SK-N-SH treated with all-trans-retinoic acid at 6 μM for 48 hours (cell line): ENCODE results near the gene PLIN5.

Source experiments
- ATAC-seq: fragments of 200-7000 bp; cut with Tn5 transposase; 3 replicates; pipeline ENCODE4 v1.9.1; 2020; ENCODE audit warnings: mild to moderate bottlenecking, moderate library complexity
- ARNTL ChIP-seq: fragments of 450-650 bp; formaldehyde crosslinking; IDR thresholded peaks from 2 replicates; pipeline ENCODE4 v1.5.0; 2020; ENCODE audit warnings: low read depth, mild to moderate bottlenecking, moderate library complexity, borderline replicate concordance
- BACH2 ChIP-seq: fragments of 250-450 bp; sonication (Bioruptor Pico); IDR thresholded peaks from 2 replicates; pipeline ENCODE4 v1.9.0; 2021; ENCODE audit warnings: mild to moderate bottlenecking, borderline replicate concordance
- CREB5 ChIP-seq: fragments of 250-450 bp; sonication (Bioruptor Pico); IDR thresholded peaks from 2 replicates; pipeline ENCODE4 v1.5.1; 2020; ENCODE audit warnings: low read depth, mild to moderate bottlenecking, moderate library complexity
- CSRNP3 ChIP-seq: fragments of 250-450 bp; sonication (Bioruptor Pico); IDR thresholded peaks from 2 replicates; pipeline ENCODE4 v1.5.1; 2021; ENCODE audit warnings: mild to moderate bottlenecking, moderate library complexity
- ESRRG ChIP-seq: fragments of 250-450 bp; sonication (Bioruptor Pico); IDR thresholded peaks from 2 replicates; pipeline ENCODE4 v1.6.1; 2021; ENCODE audit warnings: mild to moderate bottlenecking
- GLIS3 ChIP-seq: fragments of 250-450 bp; sonication (Bioruptor Pico); IDR thresholded peaks from 2 replicates; pipeline ENCODE4 v1.5.0; 2020; ENCODE audit warnings: mild to moderate bottlenecking, moderate library complexity
- ISL1 ChIP-seq: fragments of 250-450 bp; sonication (Bioruptor Pico); IDR thresholded peaks from 2 replicates; pipeline ENCODE4 v2.1.2; 2022; ENCODE audit warnings: mild to moderate bottlenecking, moderate library complexity
- OSR1 ChIP-seq: fragments of 250-450 bp; sonication (Bioruptor Pico); IDR thresholded peaks from 2 replicates; pipeline ENCODE4 v1.8.0; 2022; ENCODE audit warnings: moderate library complexity, mild to moderate bottlenecking, inconsistent platforms
- PATZ1 ChIP-seq: fragments of 250-450 bp; sonication (Bioruptor Pico); IDR thresholded peaks from 2 replicates; pipeline ENCODE4 v1.8.0; 2020; ENCODE audit warnings: mild to moderate bottlenecking, moderate library complexity, borderline replicate concordance
- POU6F1 ChIP-seq: fragments of 250-450 bp; sonication (Bioruptor Pico); IDR thresholded peaks from 2 replicates; pipeline ENCODE4 v1.8.0; 2021; ENCODE audit warnings: low read depth, mild to moderate bottlenecking, moderate library complexity, borderline replicate concordance
- PPARA ChIP-seq: fragments of 250-450 bp; sonication (Bioruptor Pico); IDR thresholded peaks from 2 replicates; pipeline ENCODE4 v1.5.0; 2020; ENCODE audit warnings: mild to moderate bottlenecking, borderline replicate concordance
- RARB ChIP-seq: fragments of 250-450 bp; sonication (Bioruptor Pico); IDR thresholded peaks from 2 replicates; pipeline ENCODE4 v1.8.0; 2021; ENCODE audit warnings: mild to moderate bottlenecking, moderate library complexity
- SNAI2 ChIP-seq: fragments of 250-450 bp; sonication (Bioruptor Pico); IDR thresholded peaks from 2 replicates; pipeline ENCODE4 v1.5.0; 2020; ENCODE audit warnings: mild to moderate bottlenecking, moderate library complexity
- TCF4 ChIP-seq: fragments of 250-450 bp; sonication (Bioruptor Pico); IDR thresholded peaks from 2 replicates; pipeline ENCODE4 v1.8.0; 2021; ENCODE audit warnings: mild to moderate bottlenecking, moderate library complexity, borderline replicate concordance
- TOX ChIP-seq: fragments of 250-450 bp; sonication (Bioruptor Pico); IDR thresholded peaks from 2 replicates; pipeline ENCODE4 v1.8.0; 2021; ENCODE audit warnings: mild to moderate bottlenecking, moderate library complexity, borderline replicate concordance
- ZC3H10 ChIP-seq: fragments of 250-450 bp; sonication (Bioruptor Pico); IDR thresholded peaks from 2 replicates; pipeline ENCODE4 v1.5.1; 2021; ENCODE audit warnings: mild to moderate bottlenecking, moderate library complexity
- ZFP3 ChIP-seq: fragments of 250-450 bp; sonication (Bioruptor Pico); IDR thresholded peaks from 2 replicates; pipeline ENCODE4 v1.5.0; 2020; ENCODE audit warnings: mild to moderate bottlenecking, moderate library complexity
- ZFP30 ChIP-seq: fragments of 450-650 bp; formaldehyde crosslinking; IDR thresholded peaks from 2 replicates; pipeline ENCODE4 v1.5.0; 2022; ENCODE audit warnings: mild to moderate bottlenecking, moderate library complexity
- ZNF565 ChIP-seq: fragments of 450-650 bp; formaldehyde crosslinking; conservative IDR thresholded peaks from 2 replicates; pipeline ENCODE4 v1.5.0; 2020; ENCODE audit warnings: low read depth, mild to moderate bottlenecking, moderate library complexity
- ZNF70 ChIP-seq: fragments of 450-650 bp; formaldehyde crosslinking; IDR thresholded peaks from 2 replicates; pipeline ENCODE4 v1.5.0; 2020; ENCODE audit warnings: mild to moderate bottlenecking, moderate library complexity
- ZNF8 ChIP-seq: fragments of 450-650 bp; formaldehyde crosslinking; IDR thresholded peaks from 2 replicates; pipeline ENCODE4 v1.5.0; 2020; ENCODE audit warnings: mild to moderate bottlenecking, moderate library complexity

PLIN5 gene

GRCh38 chr19:4504891-4505569 is 30.0 kb downstream of the PLIN5 start:
- ATAC-seq = no peak

GRCh38 chr19:4504297-4504701 is 30.7 kb downstream of the PLIN5 start:
- no peak for ATAC-seq
- no peak for TF ChIP-seq TCF4
- no peak for TF ChIP-seq GLIS3 (CRISPR knock-in tag)
- no peak for TF ChIP-seq ZNF565 (CRISPR knock-in tag)
- no peak for TF ChIP-seq ZFP30 (CRISPR knock-in tag)
- no peak for TF ChIP-seq BACH2 (CRISPR knock-in tag)
- TF ChIP-seq TOX (CRISPR knock-in tag) = no peak
- no peak for TF ChIP-seq ZFP3 (CRISPR knock-in tag)
- TF ChIP-seq ZC3H10 (CRISPR knock-in tag) = no peak
- TF ChIP-seq CREB5 (CRISPR knock-in tag) = no peak
- no peak for TF ChIP-seq PATZ1 (CRISPR knock-in tag)
- no peak for TF ChIP-seq POU6F1 (CRISPR knock-in tag)
- TF ChIP-seq SNAI2 (CRISPR knock-in tag) = no peak
- no peak for TF ChIP-seq RARB
- TF ChIP-seq ZNF8 (CRISPR knock-in tag) = no peak
- no peak for TF ChIP-seq PPARA (CRISPR knock-in tag)
- no peak for TF ChIP-seq ESRRG (CRISPR knock-in tag)

More at GRCh38 chr19:4504891-4505569, 30.0 kb downstream of the PLIN5 start:
- TF ChIP-seq ZNF70 (CRISPR knock-in tag) (no peak), PATZ1 (CRISPR knock-in tag) (no peak), RARB (no peak), CREB5 (CRISPR knock-in tag) (no peak), ISL1 (CRISPR knock-in tag) (no peak), CSRNP3 (CRISPR knock-in tag) (no peak), ZFP30 (CRISPR knock-in tag) (no peak), PPARA (CRISPR knock-in tag) (no peak), ZNF8 (CRISPR knock-in tag) (no peak), POU6F1 (CRISPR knock-in tag) (no peak), GLIS3 (CRISPR knock-in tag) (no peak), ZC3H10 (CRISPR knock-in tag) (no peak), ARNTL (CRISPR knock-in tag) (no peak), ZFP3 (CRISPR knock-in tag) (no peak), OSR1 (CRISPR knock-in tag) (no peak)
